ENCODE results near the gene ROPN1L. TPM values are rescaled to one million over a fixed set of nuclear protein-coding genes. Genes with fewer than 3 reads are reported as not detected.

Gene ROPN1L
- total and polyA plus RNA-seq, 2 of the 4 experiments (the other 2 are of a cell fraction), result 0.34 to 0.36 TPM

DNA sequence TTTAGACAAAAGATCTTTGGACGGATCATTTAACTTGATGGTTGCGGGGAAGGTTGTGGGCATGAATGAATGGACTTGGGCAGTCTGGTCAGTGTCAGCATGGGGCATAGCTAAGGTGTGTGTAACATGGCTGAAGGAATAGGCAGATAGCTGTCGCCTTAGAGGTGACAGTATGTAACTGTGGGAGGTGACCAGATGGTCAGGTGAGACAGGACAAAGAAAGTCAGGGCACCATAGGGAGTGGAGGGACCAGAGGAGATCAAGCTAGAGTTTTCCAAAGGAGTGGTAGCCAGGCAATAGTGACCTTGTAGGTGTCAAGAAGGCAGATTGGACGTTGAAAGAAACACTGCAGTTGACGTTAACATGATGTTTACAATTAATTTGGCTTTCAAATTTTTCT, 45.1 kb upstream of the ROPN1L start:
- Histone ChIP-seq H3K18ac (ENCODE audit: low read depth, low read length) (no peak overlapping the region), H2AFZ (replicated peaks; ENCODE audit: low read length, poor library complexity) (no peak overlapping the region), H2AK9ac (replicated peaks; ENCODE audit: low read depth, low read length, poor library complexity) (no peak overlapping the region), H4K8ac (ENCODE audit: low read depth in 2 of 2, low read length in 2 of 2) (no peak overlapping the region), H3K23ac (ENCODE audit: low read depth, low read length) (no peak overlapping the region), H3K36me3 (ENCODE audit: control insufficient read depth, insufficient read depth, low read length) (peaks cover 30% of the 10 kb centered on the region), H3K14ac (replicated peaks; ENCODE audit: low read depth, low read length) (no peak overlapping the region), H2BK20ac (ENCODE audit: low read depth, low read length) (no peak overlapping the region), H2BK120ac (ENCODE audit: low read depth, low read length) (no peak overlapping the region), H3K9me1 (ENCODE audit: insufficient read depth, low read length) (peaks cover 4% of the 10 kb centered on the region), H3K27me3 (ENCODE audit: control insufficient read depth, insufficient read depth, low read length) (no peaks in the 10 kb centered on the region), H4K91ac (ENCODE audit: insufficient read depth, low read depth, low read length) (no peak overlapping the region), H4K20me1 (ENCODE audit: insufficient read depth, low read length) (peaks cover 10% of the 10 kb centered on the region), H3K4me2 (ENCODE audit: low read depth, low read length) (no peak overlapping the region), H3K4ac (ENCODE audit: low read depth, low read length) (no peak overlapping the region), H4K5ac (ENCODE audit: low read depth, low read length) (no peak overlapping the region), H3K79me1 (ENCODE audit: low read depth in 1 of 2, low read length in 2 of 2) (peaks cover 23 to 42% of the 10 kb centered on the region in 2 experiments), H3K9ac (ENCODE audit: low read depth, low read length) (no peak overlapping the region), H2AK5ac (ENCODE audit: low read depth, low read length) (no peak overlapping the region), H3K4me3 (ENCODE audit: insufficient read depth, low read depth, low read length) (no peak overlapping the region), H3K27ac (ENCODE audit: insufficient read depth, low read length) (no peak overlapping the region), H3K9me3 (ENCODE audit: control insufficient read depth, insufficient read depth, low read length) (no peaks in the 10 kb centered on the region), H2BK15ac (ENCODE audit: low read depth, low read length) (no peak overlapping the region), H2BK5ac (ENCODE audit: low read depth, low read length, poor library complexity, severe bottlenecking) (no peak overlapping the region), H3K4me1 (ENCODE audit: control insufficient read depth, insufficient read depth, low read length) (no peaks in the 10 kb centered on the region; the same call in 1 of the 2 replicates), H3K56ac (ENCODE audit: extremely low read depth, insufficient read depth, low read length) (no peak overlapping the region)
- dilution Hi-C loops (cut with HindIII; ENCODE audit: low sequenced_read_pairs, unreplicated experiment) (no loop called here), intact Hi-C loops (cut with micrococcal nuclease) (no loop called here), in situ Hi-C loops (cut with MboI; ENCODE audit: low sequenced_read_pairs) (no loop called here)
- DNase-seq (no peak), ATAC-seq (ENCODE audit: low read depth) (no peak)
- 89% methylated on average over 3 of the region's 5 CpGs; no CpG with 5 or more reads in 1 of the 2 experiments for WGBS, 2 experiments (ENCODE audit: extremely low coverage in 2 of 2, insufficient read length in 1 of 2)
- CTCF ChIA-PET, result interaction anchor here (1.5 kb wide), 1 partner anchor 8 kb away, joined by 4 read pairs; no protein-coding TSS in a partner anchor
- TF ChIP-seq, protein P1, sequence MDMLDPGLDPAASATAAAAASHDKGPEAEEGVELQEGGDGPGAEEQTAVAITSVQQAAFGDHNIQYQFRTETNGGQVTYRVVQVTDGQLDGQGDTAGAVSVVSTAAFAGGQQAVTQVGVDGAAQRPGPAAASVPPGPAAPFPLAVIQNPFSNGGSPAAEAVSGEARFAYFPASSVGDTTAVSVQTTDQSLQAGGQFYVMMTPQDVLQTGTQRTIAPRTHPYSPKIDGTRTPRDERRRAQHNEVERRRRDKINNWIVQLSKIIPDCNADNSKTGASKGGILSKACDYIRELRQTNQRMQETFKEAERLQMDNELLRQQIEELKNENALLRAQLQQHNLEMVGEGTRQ (IDR thresholded peaks at IDR 0.05; ENCODE audit: low read depth, low read length), result no peak
- TF ChIP-seq RCOR1 (IDR thresholded peaks at IDR 0.05; ENCODE audit: insufficient replicate concordance, low read length) (no peak), CEBPB (IDR thresholded peaks at IDR 0.05; ENCODE audit: low read depth, low read length) (no peak), RAD21 (IDR thresholded peaks at IDR 0.05; ENCODE audit: low read length) (no peak), POLR2A (IDR thresholded peaks at IDR 0.05; ENCODE audit: low read depth, low read length) (no peak), BHLHE40 (IDR thresholded peaks at IDR 0.05; ENCODE audit: low read depth, low read length) (no peak), MAZ (IDR thresholded peaks at IDR 0.05; ENCODE audit: borderline replicate concordance, low read depth, low read length) (no peak)
- no TSS peak for BruUV-seq (replicated peaks)
- POLR2A ChIA-PET (ENCODE audit: unreplicated experiment), result interaction anchor here (0.6 kb wide), 1 partner anchor 9 kb away, joined by 5 read pairs; no protein-coding TSS in a partner anchor
